Naive B cell (primary cell): ENCODE measurements around the gene KRTAP10-1. TPM values are rescaled to one million over a fixed set of nuclear protein-coding genes. Genes with fewer than 3 reads are reported as not detected.
A peak's percentile ranks its signal among the peaks of the same experiment; 100 is the strongest.
"Not testable (repeated sequence)": the region's sequence is repeated elsewhere in the genome, so short reads cannot be mapped to it uniquely, and the experiment has no call there.

Source experiments
- ATAC-seq, 2 donors: fragments of 150-1000 bp; cut with Tn5 transposase; 2 replicates each; pipeline ENCODE4 v1.10.0; 2021; ENCODE audit warnings: low read depth in 2 of 2, mild to moderate bottlenecking in 2 of 2, moderate library complexity in 2 of 2
- DNase-seq: peaks from one replicate; pipeline ENCODE4 v3.0.0; 2022
- H3K27ac Mint-ChIP-seq, 6 donors: one replicate each; pipeline ENCODE4 v1.8.0; 2020 to 2022; ENCODE audit warnings: mild to moderate bottlenecking in 6 of 6, mixed read lengths in 6 of 6, moderate library complexity in 5 of 6, inconsistent platforms in 2 of 6
- H3K27me3 Mint-ChIP-seq, 3 donors: one replicate each; pipeline ENCODE4 v1.8.0; 2021 to 2022; ENCODE audit warnings: mixed read lengths in 3 of 3, mild to moderate bottlenecking in 1 of 3
- H3K36me3 Mint-ChIP-seq, 2 donors: one replicate each; pipeline ENCODE4 v1.8.0; 2020 to 2022; ENCODE audit warnings: mixed read lengths in 2 of 2, inconsistent platforms in 1 of 2, mild to moderate bottlenecking in 1 of 2
- H3K4me1 Mint-ChIP-seq, 3 donors: one replicate each; pipeline ENCODE4 v1.8.0; 2020 to 2022; ENCODE audit warnings: mixed read lengths in 3 of 3, inconsistent platforms in 1 of 3, mild to moderate bottlenecking in 1 of 3, moderate library complexity in 1 of 3
- H3K4me3 Mint-ChIP-seq, 8 donors: one replicate each; pipeline ENCODE4 v1.8.0; 2020 to 2022; ENCODE audit warnings: mild to moderate bottlenecking in 8 of 8, mixed read lengths in 8 of 8, moderate library complexity in 8 of 8, inconsistent platforms in 2 of 8
- H3K9me3 Mint-ChIP-seq, 7 donors: one replicate each; pipeline ENCODE4 v1.8.0; 2020 to 2022; ENCODE audit warnings: mixed read lengths in 7 of 7, mild to moderate bottlenecking in 5 of 7, inconsistent platforms in 2 of 7, moderate library complexity in 1 of 7
- polyA plus RNA-seq, 6 donors: library from polyadenylated mRNA; unstranded; fragments of 300-500 nt; fragmentation: Illumina TruSeq; gene quantifications; one replicate each; pipeline ENCODE4 v1.2.3, GENCODE V29; 2021; ENCODE audit warnings: low read depth in 6 of 6

The KRTAP10-1 gene
- polyA plus RNA-seq, 6 donors from 2014 or later, result not detected

DNA sequence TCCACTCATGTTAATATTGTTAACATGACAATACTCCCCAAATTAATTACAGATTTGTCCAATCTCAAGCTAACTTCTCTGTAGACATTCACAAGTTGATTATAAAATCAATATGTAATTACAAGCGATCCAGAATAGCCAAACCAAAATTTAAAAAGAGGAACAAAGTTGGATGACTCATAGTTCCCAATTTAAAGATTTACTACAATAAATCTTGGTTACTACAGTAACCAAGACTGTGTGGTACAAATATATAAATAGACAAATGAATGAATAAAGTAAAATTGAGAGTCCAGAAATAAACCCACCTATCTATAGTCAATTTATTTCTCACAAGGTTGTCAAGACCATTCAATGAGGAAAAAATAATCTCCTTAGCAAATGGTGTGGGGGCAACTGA lies 26.4 kb upstream of the KRTAP10-1 start:
- DNase-seq (peak; percentile 31), ATAC-seq (peak; percentile 73 to 77)
- Mint-ChIP-seq H3K9me3 (peaks cover 7 to 20% (median 11%) of the 10 kb centered on the region in 7 donors), H3K36me3 (peaks cover 7 to 8% of the 10 kb centered on the region in 2 donors), H3K27me3 (peaks cover 4 to 16% (median 11%) of the 10 kb centered on the region in 3 donors), H3K27ac (peak overlapping the region in 5 of 6 donors; percentile 15 to 85 (median 40)), H3K4me3 (peak overlapping the region in 2 of 8 donors; percentile 11 to 22), H3K4me1 (peaks cover 17 to 33% (median 26%) of the 10 kb centered on the region in 3 donors)

DNA sequence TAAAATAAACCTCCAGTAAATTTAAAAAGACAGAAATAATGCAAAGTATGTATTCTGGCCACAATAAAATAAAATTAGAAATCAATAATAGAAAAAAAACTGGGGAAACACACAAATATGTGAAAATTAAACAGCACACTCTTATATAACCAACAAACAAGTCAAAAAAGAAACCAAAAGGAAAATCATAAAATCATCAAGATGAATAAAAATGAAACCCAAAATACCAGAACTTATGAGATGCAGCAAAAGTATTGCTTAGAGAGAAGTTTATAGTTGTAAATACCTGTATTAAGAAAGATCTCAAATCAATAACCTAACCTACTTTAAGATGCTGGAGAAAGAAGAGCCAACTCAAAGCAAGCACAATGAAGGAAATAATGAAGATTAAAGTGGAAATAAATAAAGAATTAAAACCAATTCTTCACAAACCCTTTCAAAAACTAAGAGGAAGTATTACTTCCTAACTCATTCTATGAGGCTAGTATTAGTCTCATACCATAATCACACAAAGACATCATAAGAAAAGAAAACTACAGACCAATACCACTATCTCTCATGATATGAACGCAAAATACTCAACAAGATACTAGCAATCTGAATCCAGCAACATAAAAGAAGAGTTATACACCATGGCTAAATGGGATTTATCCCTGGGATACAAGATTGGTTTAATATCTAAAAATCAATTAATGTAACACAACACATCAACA lies 25.0 kb upstream of the KRTAP10-1 start:
- Mint-ChIP-seq H3K27ac (peak overlapping the region; percentile 44 to 92 (median 88)), H3K9me3 (peaks cover 10 to 31% (median 15%) of the 10 kb centered on the region in 7 donors), H3K36me3 (peaks cover 7 to 16% of the 10 kb centered on the region in 2 donors), H3K4me1 (peaks cover 17 to 40% (median 28%) of the 10 kb centered on the region in 3 donors), H3K27me3 (peaks cover 0 to 11% (median 1%) of the 10 kb centered on the region in 3 donors), H3K4me3 (peak overlapping the region in 7 of 8 donors; percentile 11 to 77 (median 53))
- DNase-seq (peak; percentile 13), ATAC-seq (peak; percentile 61)

DNA sequence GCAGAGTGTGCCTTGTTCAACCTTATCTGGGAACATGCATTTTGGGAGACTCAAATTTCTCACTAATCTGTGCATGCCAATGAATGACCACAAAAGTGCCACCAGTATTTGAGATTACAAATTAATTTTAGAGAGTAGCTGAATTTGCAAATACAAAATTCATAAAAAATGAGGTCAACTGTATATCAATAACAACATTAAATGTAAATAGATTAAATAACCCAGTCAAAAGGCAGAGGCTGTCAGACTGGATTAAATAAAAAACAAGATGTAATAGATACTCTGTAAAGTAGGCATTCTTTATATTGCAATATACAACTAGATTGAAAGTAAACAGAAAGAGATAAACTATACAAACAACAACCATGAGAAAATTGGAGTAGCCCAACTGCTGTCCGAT lies 24.1 kb upstream of the KRTAP10-1 start:
- peaks cover 10 to 36% (median 16%) of the 10 kb centered on the region in 7 donors for H3K9me3 Mint-ChIP-seq
- H3K4me3 Mint-ChIP-seq, result peak overlapping the region in 1 of 8 donors; percentile 61
- no peak for DNase-seq
- peaks cover 0 to 5% (median 2%) of the 10 kb centered on the region in 3 donors for H3K27me3 Mint-ChIP-seq
- peaks cover 17 to 40% (median 28%) of the 10 kb centered on the region in 3 donors for H3K4me1 Mint-ChIP-seq
- H3K36me3 Mint-ChIP-seq, result peaks cover 7 to 10% of the 10 kb centered on the region in 2 donors
- peak overlapping the region in 3 of 6 donors; percentile 12 to 92 (median 25) for H3K27ac Mint-ChIP-seq
- ATAC-seq, result no peak

DNA sequence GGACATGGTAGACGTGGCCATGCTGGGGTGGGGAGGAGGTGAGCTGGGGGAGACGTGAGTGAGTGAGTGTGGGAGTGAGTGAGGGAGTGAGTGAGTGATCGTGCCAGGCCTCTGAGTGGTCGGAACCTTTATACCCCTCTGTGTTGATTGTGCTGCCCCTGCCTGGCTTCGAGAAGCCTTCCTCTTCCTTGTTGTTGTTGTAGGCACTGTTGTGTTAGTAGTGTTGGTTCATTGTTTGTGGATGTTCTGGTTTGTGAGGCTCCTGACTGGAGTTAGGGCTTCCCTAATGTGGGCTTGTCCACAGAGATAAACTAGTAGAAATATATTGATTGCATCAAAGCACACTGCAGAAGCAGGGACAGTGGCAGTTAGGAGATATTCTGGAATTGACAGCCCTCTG lies 18.7 kb upstream of the KRTAP10-1 start, which contains the start of gene KRTAP10-3:
KRTAP10-3 (minus strand) TSS at position 101 of the 400 bp plus-strand sequence; CDS start at position 21, 80 bp downstream.
- ATAC-seq (no peak), DNase-seq (no peak)
- H3K27me3 Mint-ChIP-seq, result peaks cover 7 to 46% (median 38%) of the 10 kb centered on the region in 3 donors
- peak within 1 kb of the TSS in 1 of 8 donors; percentile 13 for H3K4me3 Mint-ChIP-seq
- H3K9me3 Mint-ChIP-seq, result peaks cover 10 to 40% (median 20%) of the 10 kb centered on the region in 7 donors
- peaks cover 12 to 22% (median 15%) of the 10 kb centered on the region in 3 donors for H3K4me1 Mint-ChIP-seq
- peaks cover 7 to 21% of the 10 kb centered on the region in 2 donors for H3K36me3 Mint-ChIP-seq
- H3K27ac Mint-ChIP-seq, result peak within 1 kb of the TSS in 1 of 6 donors; percentile 79

DNA sequence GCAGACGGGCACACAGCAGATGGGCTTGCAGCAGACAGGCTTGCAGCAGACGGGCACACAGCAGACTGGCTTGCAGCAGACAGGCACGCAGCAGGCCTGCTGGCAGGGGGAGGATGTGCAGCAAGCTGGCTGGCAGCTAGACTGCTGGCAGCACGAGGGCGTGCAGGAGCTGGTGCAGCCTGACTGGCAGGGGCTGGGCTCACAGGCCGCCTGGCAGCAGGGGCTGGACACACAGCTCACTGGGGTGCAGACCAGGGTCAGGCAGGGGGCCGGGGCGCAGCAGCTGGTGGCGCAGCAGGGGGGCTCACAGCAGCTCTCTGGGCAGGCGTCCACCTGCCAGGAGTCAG lies 18.3 kb upstream of the KRTAP10-1 start:
- H3K9me3 Mint-ChIP-seq, result peaks cover 10 to 41% (median 20%) of the 10 kb centered on the region in 7 donors
- ATAC-seq, DNase-seq, H3K27ac Mint-ChIP-seq, H3K4me3 Mint-ChIP-seq: not testable (repeated sequence)
- peaks cover 7 to 21% of the 10 kb centered on the region in 2 donors for H3K36me3 Mint-ChIP-seq
- H3K27me3 Mint-ChIP-seq, result peaks cover 9 to 50% (median 38%) of the 10 kb centered on the region in 3 donors
- H3K4me1 Mint-ChIP-seq, result peaks cover 12 to 22% (median 15%) of the 10 kb centered on the region in 3 donors

DNA sequence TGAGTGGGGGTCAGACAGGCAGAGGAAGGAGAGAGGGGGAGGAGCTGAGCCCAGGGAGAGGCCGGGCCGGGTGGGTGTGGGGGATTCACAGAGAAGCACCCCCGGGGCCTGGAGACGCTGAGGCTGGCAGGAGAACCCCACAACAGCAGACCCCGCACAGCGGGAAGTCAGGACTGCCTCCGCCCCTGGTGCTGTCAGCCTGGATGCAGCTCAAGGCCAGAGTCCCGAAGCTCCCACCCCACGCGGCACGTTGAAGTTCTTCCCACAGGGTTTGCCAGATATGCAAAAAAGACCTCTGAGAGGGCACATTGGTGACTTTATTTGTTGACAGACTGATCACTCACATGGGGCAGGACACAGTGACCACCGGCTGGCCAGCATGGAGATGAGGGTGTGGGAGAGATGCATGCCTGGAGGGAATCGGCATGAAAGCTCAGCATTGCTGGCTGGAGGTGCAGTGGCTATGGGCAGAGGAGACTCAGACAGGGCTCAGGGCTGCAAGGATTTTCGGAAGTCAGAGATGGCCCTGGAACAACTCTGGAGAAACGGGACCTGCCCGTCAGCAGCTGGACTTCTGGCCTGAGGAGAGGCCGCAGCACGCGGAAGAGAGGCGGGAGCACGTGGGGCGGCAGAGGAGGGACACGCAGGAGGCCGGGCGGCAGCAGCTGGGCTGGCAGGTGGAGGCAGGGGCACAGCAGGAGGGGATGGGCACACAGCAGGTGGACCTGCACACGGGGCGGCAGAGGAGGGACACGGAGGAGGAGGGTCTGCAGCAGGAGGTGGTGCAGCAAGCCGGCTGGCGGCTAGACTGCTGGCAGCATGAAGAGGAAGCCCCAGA lies 17.7 kb upstream of the KRTAP10-1 start:
- Mint-ChIP-seq H3K4me3 (no peak overlapping the region), H3K27me3 (peaks cover 12 to 56% (median 38%) of the 10 kb centered on the region in 3 donors), H3K4me1 (peaks cover 12 to 22% (median 15%) of the 10 kb centered on the region in 3 donors), H3K27ac (no peak overlapping the region), H3K36me3 (peaks cover 7 to 21% of the 10 kb centered on the region in 2 donors), H3K9me3 (peaks cover 5 to 35% (median 17%) of the 10 kb centered on the region in 7 donors)
- DNase-seq (no peak), ATAC-seq (no peak)

DNA sequence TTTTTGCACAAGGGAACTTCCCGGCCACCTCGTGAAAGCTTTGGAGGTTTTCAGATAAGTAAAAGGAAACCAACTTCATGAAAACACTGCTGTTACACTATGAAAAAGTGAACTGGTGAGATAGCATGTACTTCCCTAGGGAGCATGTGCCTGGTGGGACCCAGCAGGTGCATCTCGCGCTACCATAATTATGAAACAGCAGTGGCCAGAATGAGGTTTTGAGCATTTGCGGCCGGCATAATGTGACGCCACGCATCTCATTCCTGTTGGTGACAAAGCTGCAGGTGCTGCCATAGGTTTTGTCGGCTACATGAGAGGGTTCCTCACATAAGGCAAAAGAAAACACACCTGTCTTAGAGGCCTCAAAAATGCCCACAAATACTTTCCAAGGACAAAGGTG lies 16.9 kb upstream of the KRTAP10-1 start:
- Mint-ChIP-seq H3K27me3 (peaks cover 12 to 60% (median 40%) of the 10 kb centered on the region in 3 donors), H3K27ac (peak overlapping the region in 2 of 6 donors; percentile 49 to 58), H3K4me3 (peak overlapping the region in 1 of 8 donors; percentile 31), H3K36me3 (peaks cover 1 to 21% of the 10 kb centered on the region in 2 donors), H3K4me1 (peaks cover 11 to 17% (median 13%) of the 10 kb centered on the region in 3 donors), H3K9me3 (peaks cover 5 to 28% (median 13%) of the 10 kb centered on the region in 7 donors)
- DNase-seq, result no peak
- ATAC-seq, result peak; percentile 46 to 70

DNA sequence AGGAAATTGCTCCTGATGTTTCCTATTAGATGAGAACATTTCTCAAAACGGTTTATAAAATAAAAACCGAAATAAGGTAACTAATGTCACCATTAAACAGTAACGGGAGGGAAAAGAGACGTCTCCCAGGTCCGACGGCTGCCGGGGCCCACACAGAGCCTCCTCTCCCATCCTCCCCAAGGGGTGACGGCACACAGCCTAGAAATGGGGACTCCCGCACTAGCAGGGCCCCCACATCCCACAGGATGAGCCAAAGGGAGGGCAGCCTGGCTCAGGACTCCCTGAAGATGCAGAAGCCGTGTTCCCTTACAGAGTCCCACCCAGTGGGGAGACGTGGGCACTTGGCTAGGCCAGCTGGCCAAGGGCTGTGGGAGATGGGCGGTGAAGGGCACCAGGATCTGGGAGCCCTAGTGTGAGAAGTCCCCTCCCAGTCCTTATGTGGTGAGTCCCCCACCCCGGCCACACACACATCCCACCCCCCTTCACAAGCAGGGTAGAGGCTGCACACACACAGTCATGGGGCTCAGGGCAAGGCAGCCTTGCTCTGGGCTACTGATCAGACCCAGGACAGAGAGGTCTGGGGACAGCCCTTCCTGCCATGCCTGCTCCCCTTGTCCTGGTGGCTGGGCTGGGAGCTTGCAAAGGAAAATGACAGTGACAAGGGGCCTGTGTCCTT lies 15.3 kb upstream of the KRTAP10-1 start:
- Mint-ChIP-seq H3K27me3 (peaks cover 12 to 76% (median 56%) of the 10 kb centered on the region in 3 donors), H3K4me1 (peaks cover 5 to 10% (median 5%) of the 10 kb centered on the region in 3 donors), H3K27ac (no peak overlapping the region), H3K9me3 (peaks cover 0 to 19% (median 6%) of the 10 kb centered on the region in 7 donors), H3K36me3 (peaks cover 0 to 14% of the 10 kb centered on the region in 2 donors), H3K4me3 (no peak overlapping the region)
- ATAC-seq (no peak), DNase-seq (no peak)

DNA sequence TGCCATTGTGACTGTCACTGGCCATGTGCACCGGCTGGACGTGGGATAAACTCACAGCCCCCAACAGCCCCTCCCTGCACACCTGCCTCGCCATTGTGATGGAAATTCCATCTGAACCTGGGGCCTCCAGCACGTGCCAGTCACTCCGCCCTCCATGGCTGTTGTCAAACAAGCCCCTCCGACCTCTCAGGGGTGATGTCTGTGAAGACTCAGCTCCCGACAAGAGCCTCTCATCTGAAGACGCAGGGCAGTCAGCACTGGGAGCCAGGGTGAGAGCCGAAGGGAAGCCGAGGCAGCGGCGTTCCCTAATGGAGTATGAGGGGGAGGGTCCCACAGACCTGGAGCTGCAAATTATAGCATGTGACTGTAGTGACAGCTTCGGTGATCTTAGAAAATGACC lies 12.7 kb upstream of the KRTAP10-1 start:
- H3K4me3 Mint-ChIP-seq, result no peak overlapping the region
- H3K27ac Mint-ChIP-seq, result no peak overlapping the region
- peaks cover 27 to 84% (median 62%) of the 10 kb centered on the region in 3 donors for H3K27me3 Mint-ChIP-seq
- H3K4me1 Mint-ChIP-seq, result peaks cover 7 to 13% (median 7%) of the 10 kb centered on the region in 3 donors
- H3K36me3 Mint-ChIP-seq, result peaks cover 2 to 25% of the 10 kb centered on the region in 2 donors
- no peak for DNase-seq
- ATAC-seq, result no peak
- H3K9me3 Mint-ChIP-seq, result peaks cover 2 to 16% (median 6%) of the 10 kb centered on the region in 7 donors

DNA sequence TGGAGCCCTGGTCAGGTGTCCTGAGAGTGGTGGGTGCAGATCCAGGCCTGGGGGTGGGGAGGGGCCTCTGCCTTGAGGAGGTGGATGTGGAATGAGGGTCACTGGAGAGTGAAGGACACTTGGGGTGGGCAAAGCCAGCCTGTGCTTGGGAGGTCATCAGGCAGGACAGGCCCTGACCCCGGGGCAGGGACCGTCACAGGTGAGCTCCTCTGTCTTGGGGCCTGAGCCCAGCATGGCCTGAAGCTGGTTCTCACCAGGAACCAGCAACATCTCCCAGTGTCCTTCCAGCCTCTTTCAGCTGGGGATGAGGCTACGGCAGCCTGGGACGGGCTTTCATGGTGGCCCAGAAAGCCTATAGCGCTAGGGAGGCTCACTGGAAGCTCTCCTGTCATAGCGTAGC lies 12.1 kb upstream of the KRTAP10-1 start:
- peaks cover 3 to 21% (median 11%) of the 10 kb centered on the region in 7 donors for H3K9me3 Mint-ChIP-seq
- H3K4me1 Mint-ChIP-seq, result peaks cover 9 to 18% (median 11%) of the 10 kb centered on the region in 3 donors
- DNase-seq (no peak), ATAC-seq (no peak)
- no peak overlapping the region for H3K4me3 Mint-ChIP-seq
- H3K27ac Mint-ChIP-seq, result no peak overlapping the region
- peaks cover 26 to 79% (median 57%) of the 10 kb centered on the region in 3 donors for H3K27me3 Mint-ChIP-seq
- peaks cover 7 to 25% of the 10 kb centered on the region in 2 donors for H3K36me3 Mint-ChIP-seq

DNA sequence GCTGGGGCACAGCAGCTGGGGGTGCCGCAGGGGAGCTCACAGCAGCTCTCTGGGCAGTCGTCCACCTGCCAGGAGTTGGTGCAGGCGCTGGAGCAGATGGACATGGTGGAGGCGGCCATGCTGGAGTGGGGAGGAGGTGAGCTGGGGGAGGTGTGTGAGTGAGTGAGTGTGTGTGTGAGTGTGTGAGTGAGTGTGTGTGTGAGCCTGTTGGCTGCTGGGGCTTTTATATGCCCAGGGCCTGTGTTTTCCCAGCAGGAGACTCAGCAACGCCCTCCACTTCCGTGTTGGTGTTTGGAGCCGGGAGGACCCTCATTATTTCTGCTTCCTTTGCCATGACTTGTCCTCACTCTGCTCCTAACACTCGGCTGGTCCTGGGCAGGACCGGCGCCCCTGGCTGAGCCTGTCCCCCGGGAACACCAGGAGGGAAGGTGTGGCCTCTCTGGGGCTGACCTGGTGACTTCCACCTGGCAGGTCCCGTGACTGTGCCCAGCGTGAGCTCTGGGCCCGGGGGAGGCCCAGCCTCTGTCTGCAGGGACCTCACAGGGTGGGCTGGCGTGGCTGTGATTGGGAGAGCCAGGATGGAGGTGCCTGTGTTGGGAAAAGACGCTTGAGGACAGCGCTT lies 11.5 kb upstream of the KRTAP10-1 start, which contains the start of gene KRTAP10-2:
KRTAP10-2 (minus strand) TSS at position 166 of the 622 bp plus-strand sequence; CDS start at position 119, 47 bp downstream.
- H3K4me3 Mint-ChIP-seq, result no peak within 1 kb of the TSS
- peaks cover 20 to 75% (median 53%) of the 10 kb centered on the region in 3 donors for H3K27me3 Mint-ChIP-seq
- H3K4me1 Mint-ChIP-seq, result peaks cover 7 to 20% (median 11%) of the 10 kb centered on the region in 3 donors
- peaks cover 13 to 29% of the 10 kb centered on the region in 2 donors for H3K36me3 Mint-ChIP-seq
- no peak for ATAC-seq
- no peak for DNase-seq
- H3K27ac Mint-ChIP-seq, result peak within 1 kb of the TSS in 1 of 6 donors; percentile 26
- peaks cover 9 to 28% (median 18%) of the 10 kb centered on the region in 7 donors for H3K9me3 Mint-ChIP-seq

DNA sequence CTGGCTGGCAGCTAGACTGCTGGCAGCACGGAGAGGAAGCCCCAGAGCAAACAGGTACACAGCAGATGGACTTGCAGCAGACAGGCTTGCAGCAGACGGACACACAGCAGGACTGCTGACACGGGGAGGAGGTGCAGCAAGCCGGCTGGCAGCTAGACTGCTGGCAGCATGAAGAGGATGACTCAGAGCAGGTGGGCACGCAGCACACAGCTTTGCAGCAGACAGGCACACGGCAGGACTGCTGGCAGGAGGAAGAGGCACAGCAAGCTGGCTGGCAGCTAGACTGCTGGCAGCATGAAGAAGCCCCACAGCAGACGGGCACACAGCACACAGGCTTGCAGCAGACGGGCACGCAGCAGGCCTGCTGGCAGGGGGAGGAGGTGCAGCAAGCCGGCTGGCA lies 10.8 kb upstream of the KRTAP10-1 start:
- H3K4me1 Mint-ChIP-seq, result peaks cover 7 to 17% (median 7%) of the 10 kb centered on the region in 3 donors
- H3K9me3 Mint-ChIP-seq, result peaks cover 9 to 35% (median 23%) of the 10 kb centered on the region in 7 donors
- ATAC-seq, result no peak
- H3K36me3 Mint-ChIP-seq, result peaks cover 13 to 31% of the 10 kb centered on the region in 2 donors
- no peak for DNase-seq
- peaks cover 20 to 71% (median 53%) of the 10 kb centered on the region in 3 donors for H3K27me3 Mint-ChIP-seq
- no peak overlapping the region for H3K4me3 Mint-ChIP-seq
- H3K27ac Mint-ChIP-seq, result peak overlapping the region in 1 of 6 donors; percentile 26
